Effector memory CD4-positive, alpha-beta T cell (primary cell): Measurements from ENCODE around the gene RASAL1.
A peak's percentile ranks its signal among the peaks of the same experiment; 100 is the strongest.

ENCODE experiments used
- DNase-seq, 3 donors: peaks; one replicate each; pipeline ENCODE4 v3.0.0-alpha.2; 2020
- H3K27ac ChIP-seq: 2 replicates; pipeline ENCODE4 v1.7.0; 2013; ENCODE audit warnings: mild to moderate bottlenecking, low read length, moderate library complexity; ENCODE audit not compliant: insufficient read depth, poor library complexity, severe bottlenecking
- H3K27me3 ChIP-seq: replicated peaks from 2 replicates; pipeline ENCODE4 v1.7.0; 2013; ENCODE audit warnings: mild to moderate bottlenecking, low read length; ENCODE audit not compliant: insufficient read depth, control insufficient read depth, poor library complexity, severe bottlenecking
- H3K36me3 ChIP-seq: 2 replicates; pipeline ENCODE4 v1.7.0; 2013; ENCODE audit warnings: mild to moderate bottlenecking, low read length, moderate library complexity; ENCODE audit not compliant: control insufficient read depth, insufficient read depth
- H3K4me1 ChIP-seq: 2 replicates; pipeline ENCODE4 v1.7.0; 2013; ENCODE audit warnings: low read length, mild to moderate bottlenecking; ENCODE audit not compliant: control insufficient read depth, insufficient read depth, poor library complexity, severe bottlenecking
- H3K4me3 ChIP-seq: 2 replicates; pipeline ENCODE4 v1.7.0; 2013; ENCODE audit warnings: low read length, low read depth, mild to moderate bottlenecking; ENCODE audit not compliant: insufficient read depth, poor library complexity, severe bottlenecking
- H3K9me3 ChIP-seq: 2 replicates; pipeline ENCODE4 v1.7.0; 2013; ENCODE audit warnings: mild to moderate bottlenecking, low read length, moderate library complexity; ENCODE audit not compliant: control insufficient read depth

RASAL1 gene

DNA sequence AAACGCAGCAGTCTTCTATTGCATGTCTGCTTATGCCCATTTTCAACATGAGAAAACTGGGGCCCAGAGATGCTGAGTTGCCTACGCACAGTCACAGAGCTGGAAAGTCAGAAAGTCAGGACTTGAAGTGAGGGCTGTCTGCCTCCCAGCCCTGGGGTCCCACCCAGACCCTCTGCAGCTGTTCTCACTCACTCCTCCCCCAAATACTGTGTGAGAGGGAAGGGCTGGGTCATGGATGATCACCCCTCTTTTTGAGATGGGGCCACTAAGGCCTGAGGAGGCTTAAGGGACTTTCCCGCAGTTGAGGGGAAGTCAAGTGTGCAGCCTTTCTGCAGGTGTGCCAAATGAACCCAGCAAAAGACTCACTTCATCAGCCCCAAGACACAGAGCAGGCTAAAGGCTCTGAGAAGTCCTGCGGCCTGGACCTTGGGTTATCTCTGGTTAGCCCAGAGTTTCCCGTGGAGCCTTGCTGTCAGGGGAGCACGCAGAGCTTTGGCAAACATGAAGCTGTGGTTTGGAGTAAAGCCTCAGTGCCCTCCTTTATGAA is 60.4 kb downstream of the RASAL1 start:
- no peak overlapping the region for H3K27ac ChIP-seq
- H3K4me1 ChIP-seq = peaks cover 14% of the 10 kb centered on the region
- H3K36me3 ChIP-seq = peaks cover 9% of the 10 kb centered on the region
- H3K27me3 ChIP-seq = no peaks in the 10 kb centered on the region
- no peaks in the 10 kb centered on the region for H3K9me3 ChIP-seq
- H3K4me3 ChIP-seq = no peak overlapping the region
- DNase-seq = no peak

DNA sequence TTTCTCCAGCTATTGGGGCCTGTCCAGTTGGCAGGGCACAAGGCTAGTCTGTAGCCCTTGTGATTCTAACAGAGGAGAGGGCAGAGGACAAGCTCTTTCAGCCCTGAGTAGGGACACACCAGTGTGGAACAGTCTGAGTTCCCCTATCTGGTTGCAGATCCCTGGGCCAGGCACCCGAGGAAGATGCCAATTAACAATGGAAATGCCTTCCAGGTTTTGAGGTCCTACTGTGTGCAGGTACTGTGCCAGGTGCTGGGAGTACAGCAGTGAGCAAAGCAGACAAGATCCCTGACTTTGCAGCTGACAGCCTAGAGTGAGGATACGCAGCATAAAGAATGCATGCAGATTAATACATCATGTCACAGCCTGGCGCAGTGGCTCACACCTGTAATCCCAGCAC is 62.0 kb downstream of the RASAL1 start:
- peaks cover 9% of the 10 kb centered on the region for H3K36me3 ChIP-seq

DNA sequence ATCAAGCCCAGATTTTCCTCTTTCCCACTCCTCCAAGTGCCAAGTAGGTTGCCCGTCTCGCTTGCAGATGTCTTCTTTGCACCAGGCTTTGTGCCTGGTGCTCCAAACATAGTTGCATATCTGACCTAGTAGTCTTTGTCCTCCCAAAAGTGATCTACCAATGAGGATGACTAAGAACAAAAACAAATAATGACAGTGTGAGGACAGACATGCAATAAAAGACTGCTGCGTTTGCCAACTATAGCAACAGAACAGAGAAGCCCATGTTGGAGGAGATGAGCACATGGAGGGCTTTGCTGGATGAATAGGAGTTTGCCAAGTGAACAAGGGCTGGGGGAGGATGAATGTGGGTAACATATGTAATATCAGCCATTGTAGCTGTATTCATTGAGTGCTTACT is 63.4 kb downstream of the RASAL1 start:
- Histone ChIP-seq H3K9me3 (no peaks in the 10 kb centered on the region), H3K27me3 (no peaks in the 10 kb centered on the region), H3K27ac (no peak overlapping the region), H3K4me3 (no peak overlapping the region), H3K36me3 (peaks cover 3% of the 10 kb centered on the region), H3K4me1 (peaks cover 25% of the 10 kb centered on the region)
- no peak for DNase-seq

More for the DNA sequence above, 62.0 kb downstream of the RASAL1 start:
- Histone ChIP-seq H3K9me3 (no peaks in the 10 kb centered on the region), H3K4me1 (peaks cover 25% of the 10 kb centered on the region), H3K27ac (no peak overlapping the region), H3K4me3 (no peak overlapping the region), H3K27me3 (no peaks in the 10 kb centered on the region)
- no peak for DNase-seq

DNA sequence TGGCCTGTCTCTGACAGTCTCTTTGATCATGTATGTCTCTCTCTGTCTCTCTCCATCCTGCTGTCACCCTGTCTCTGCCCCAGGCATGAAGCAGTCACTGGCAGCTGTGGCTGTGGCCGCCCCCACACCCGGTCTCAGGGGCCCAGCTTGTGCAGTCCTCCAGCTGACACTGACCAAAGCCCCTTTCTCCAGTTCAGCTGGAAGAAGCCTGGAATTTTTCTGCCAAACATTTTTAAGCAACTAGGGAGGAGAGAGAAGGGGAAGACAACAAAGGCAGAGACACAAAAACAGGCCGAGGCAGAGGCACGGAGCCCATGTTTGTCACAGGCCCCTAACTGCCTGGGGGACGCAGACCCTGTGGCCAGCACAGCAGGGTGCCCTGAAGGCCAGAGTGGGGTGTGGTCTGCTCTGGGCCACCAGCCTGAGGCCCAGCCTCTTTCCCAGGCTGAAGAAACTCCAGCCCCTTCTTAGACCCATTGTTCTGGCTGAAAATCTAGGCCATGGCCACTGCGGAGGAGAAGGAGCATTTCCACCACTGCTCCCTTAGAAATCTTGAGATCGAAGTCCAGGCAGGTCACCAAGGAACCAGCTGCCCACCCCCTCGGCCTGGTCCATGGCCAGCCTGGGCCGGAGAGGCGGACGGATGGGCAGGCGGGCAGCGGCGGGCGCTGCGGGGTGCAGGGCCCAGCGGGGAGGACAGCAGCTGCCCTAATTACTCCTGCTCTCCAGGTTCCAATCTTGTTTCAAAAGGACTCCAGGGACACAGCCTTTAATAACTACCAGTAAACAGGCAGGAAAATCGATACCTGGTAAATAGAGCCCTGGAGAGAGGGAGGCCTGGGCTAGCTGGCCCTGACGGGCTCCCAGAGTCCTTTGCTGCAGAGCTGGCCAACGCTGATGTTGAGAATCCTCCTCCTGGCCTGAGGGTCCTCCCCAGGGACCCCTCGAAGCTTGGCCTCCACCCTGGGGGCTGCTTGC is 64.1 kb downstream of the RASAL1 start:
- Histone ChIP-seq H3K4me3 (no peak overlapping the region), H3K9me3 (no peaks in the 10 kb centered on the region), H3K27me3 (no peaks in the 10 kb centered on the region), H3K4me1 (peaks cover 25% of the 10 kb centered on the region), H3K36me3 (peaks cover 3% of the 10 kb centered on the region), H3K27ac (no peak overlapping the region)
- no peak for DNase-seq

DNA sequence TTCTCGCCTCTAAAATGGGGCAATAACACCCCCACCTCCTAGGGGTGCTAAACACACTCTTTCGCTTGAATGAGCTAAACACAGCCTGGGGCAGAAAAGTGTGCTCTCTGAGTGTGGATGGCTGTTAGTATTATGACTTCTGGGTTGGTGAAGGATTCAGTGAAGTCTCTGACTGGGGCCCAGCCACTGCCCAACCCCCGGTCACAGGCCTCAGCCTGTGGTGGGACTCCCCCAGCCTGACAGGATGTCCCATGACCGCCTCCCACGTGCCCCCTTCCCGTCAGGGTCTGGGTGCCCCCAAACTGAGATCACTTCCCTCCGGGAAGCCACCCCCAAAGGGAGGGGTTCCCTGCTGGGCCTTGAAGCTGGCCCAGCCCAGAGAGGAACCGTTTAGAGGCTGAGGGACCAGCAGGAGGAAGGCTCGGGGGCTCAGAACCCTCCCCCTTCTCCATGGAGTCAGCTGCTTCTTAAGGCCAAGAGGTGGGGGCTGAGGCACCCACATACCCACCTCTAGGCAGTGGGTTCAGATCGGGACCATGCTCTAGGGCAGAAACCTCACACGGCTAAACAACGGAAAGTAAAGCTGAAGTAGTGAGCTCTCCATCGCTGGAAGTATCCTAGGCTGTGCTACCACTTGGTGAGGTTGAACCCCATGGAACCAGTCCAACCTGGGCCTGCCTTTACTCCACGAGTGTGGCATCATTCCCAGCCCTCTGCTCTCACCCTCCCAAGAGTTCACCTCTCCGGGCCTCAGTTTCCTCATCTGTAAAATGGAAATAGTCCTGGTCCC is 65.2 kb downstream of the RASAL1 start:
- H3K27ac ChIP-seq = peak overlapping the region; percentile 45
- H3K4me1 ChIP-seq = peaks cover 20% of the 10 kb centered on the region
- DNase-seq = no peak
- peaks cover 3% of the 10 kb centered on the region for H3K36me3 ChIP-seq
- H3K9me3 ChIP-seq = no peaks in the 10 kb centered on the region
- H3K4me3 ChIP-seq = no peak overlapping the region
- no peaks in the 10 kb centered on the region for H3K27me3 ChIP-seq

DNA sequence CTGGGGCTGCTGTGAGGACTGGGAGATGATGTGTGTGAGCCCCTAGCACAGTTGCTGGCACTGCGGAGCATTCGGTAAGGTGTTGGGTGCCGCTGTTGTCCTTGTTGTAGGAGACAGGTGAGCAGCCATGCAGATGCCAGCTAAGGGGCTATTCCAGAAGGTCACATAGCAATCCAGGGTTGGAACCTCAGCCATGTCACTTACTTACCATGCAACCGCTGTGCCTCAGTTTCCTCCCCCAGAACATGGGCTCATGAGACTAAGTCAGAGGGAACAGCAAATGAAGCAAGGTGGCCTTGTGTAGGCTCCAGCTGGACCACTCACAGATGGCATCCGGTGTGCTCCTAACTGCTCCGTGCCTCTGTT is 65.8 kb downstream of the RASAL1 start:
- Histone ChIP-seq H3K4me1 (peaks cover 14% of the 10 kb centered on the region), H3K9me3 (no peaks in the 10 kb centered on the region), H3K4me3 (no peak overlapping the region), H3K27me3 (no peaks in the 10 kb centered on the region), H3K27ac (no peak overlapping the region), H3K36me3 (peaks cover 3% of the 10 kb centered on the region)
- no peak for DNase-seq

DNA sequence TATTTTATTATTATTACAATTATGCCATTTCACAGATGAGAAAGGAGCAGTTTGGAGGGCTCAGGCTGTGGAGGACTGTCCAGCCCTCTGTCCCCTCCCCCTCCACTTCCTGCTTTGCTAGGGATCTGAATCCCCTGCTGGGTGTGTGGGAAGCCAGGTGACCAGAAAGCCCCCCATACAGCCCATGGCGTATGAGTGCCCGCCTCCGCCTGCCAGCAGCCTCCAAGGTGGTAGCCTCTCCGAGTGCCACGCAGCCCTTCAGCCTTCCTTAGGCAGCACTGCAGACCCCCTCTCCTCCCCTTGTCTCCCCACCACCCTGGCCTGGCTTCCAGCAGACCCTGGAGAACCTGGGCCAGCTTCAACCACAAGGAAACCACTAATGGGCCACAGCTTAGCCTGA is 66.4 kb downstream of the RASAL1 start:
- H3K4me3 ChIP-seq = no peak overlapping the region
- peaks cover 3% of the 10 kb centered on the region for H3K36me3 ChIP-seq
- H3K4me1 ChIP-seq = peaks cover 14% of the 10 kb centered on the region
- no peaks in the 10 kb centered on the region for H3K27me3 ChIP-seq
- DNase-seq = no peak
- H3K9me3 ChIP-seq = no peaks in the 10 kb centered on the region
- H3K27ac ChIP-seq = no peak overlapping the region

DNA sequence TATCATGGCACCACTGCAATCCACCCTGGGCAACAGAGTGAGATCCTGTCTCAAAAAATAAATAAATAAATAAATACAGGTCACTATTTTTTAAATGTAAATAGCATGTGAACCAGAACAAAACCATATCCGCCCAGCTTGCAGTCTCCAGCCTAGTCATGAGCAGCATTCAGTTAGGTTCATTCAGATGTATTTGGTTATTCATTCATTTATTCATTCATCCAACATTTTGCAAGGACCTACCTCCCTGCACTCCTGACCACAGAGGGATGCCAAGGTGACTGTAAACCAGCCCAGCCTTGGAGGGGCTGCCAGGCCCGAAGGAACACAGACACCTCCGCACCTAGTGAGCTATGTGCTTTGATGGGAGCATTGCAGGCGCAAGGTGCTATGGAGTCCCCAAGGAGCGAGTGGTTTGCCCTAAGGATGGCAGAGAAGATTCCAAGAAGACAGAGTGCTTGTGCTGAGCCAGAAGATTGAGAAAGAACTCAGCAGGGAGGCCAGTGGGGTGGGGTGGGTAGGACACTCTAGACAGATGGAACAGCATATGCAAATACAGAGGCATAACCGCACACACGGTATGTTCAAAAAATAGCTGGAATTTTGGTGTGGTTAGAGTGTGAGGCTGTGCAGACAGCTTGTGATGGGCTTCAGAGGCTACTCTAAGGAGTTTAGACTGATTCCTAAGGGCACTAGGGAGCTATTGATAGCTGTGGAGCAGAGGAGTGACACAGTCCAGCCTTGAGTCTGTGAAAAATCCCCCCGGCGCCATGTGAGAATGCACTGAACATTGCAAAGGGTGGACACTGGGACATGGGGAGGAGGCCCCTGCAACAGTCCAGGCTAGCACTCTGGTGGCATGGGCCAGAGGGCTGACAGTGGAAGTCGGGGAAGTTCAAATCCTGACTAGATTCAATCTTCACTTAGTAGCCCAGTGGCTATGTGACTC is 67.3 kb downstream of the RASAL1 start:
- Histone ChIP-seq H3K27me3 (no peaks in the 10 kb centered on the region), H3K4me1 (peaks cover 15% of the 10 kb centered on the region), H3K9me3 (no peaks in the 10 kb centered on the region), H3K36me3 (peaks cover 4% of the 10 kb centered on the region), H3K27ac (no peak overlapping the region), H3K4me3 (no peak overlapping the region)
- no peak for DNase-seq

DNA sequence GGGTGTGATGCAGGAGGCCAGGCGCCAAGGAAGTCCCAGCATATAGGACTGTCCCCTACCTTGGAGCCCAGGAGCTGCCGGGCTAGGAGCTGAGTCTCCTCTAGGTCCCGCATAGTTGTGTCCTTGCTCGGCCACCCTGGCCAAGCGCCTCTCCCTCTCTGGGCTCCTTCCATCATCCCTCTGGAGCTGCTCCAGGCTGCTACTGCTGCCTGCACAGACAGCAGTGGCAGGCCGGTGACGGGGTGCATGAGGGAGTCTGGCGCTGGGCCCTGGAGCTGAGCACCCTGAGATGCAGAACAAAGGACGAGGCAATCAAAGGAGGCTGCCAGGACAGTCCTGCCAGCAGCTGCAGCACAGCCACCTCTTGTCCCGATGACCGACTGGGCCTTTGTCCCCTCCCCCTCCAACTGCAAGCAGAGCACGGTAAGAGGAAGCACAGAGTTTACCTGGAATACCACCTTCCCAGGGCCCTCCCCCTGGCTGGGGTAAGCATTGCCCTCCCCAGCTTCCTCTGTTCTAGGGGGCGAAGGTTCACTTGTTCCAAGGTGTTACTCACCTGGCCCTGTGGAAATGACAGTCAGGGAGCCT is 68.7 kb downstream of the RASAL1 start:
- DNase-seq = no peak
- H3K9me3 ChIP-seq = no peaks in the 10 kb centered on the region
- no peaks in the 10 kb centered on the region for H3K27me3 ChIP-seq
- H3K4me1 ChIP-seq = peaks cover 17% of the 10 kb centered on the region
- H3K27ac ChIP-seq = no peak overlapping the region
- H3K4me3 ChIP-seq = no peak overlapping the region
- H3K36me3 ChIP-seq = peaks cover 6% of the 10 kb centered on the region
